HG03457 (cell line): ENCODE data around the gene ADGRG4.
"Not testable (repeated sequence)": the region's sequence is repeated elsewhere in the genome, so short reads cannot be mapped to it uniquely, and the experiment has no call there.

Experiments used
- ATAC-seq: cut with Tn5 transposase; IDR thresholded peaks from one replicate; pipeline ENCODE4 v1.9.1; 2021; ENCODE audit warnings: moderate number of reproducible peaks; ENCODE audit not compliant: unreplicated experiment

Gene ADGRG4

GRCh38 chrX:136386173-136386572, 85.4 kb downstream of the ADGRG4 start:
- no peak for ATAC-seq

GRCh38 chrX:136386826-136387225, 86.1 kb downstream of the ADGRG4 start:
- no peak for ATAC-seq

- ATAC-seq, result no peak
Observed at GRCh38 chrX:136387951-136388502, 87.3 kb downstream of the ADGRG4 start.

GRCh38 chrX:136390921-136391320, 90.2 kb downstream of the ADGRG4 start:
- no peak for ATAC-seq

GRCh38 chrX:136395271-136395670, 94.5 kb downstream of the ADGRG4 start:
- no peak for ATAC-seq

- no peak for ATAC-seq
Observed at GRCh38 chrX:136397001-136397400, 96.2 kb downstream of the ADGRG4 start.

- no peak for ATAC-seq
Observed at GRCh38 chrX:136405126-136405525, 104.4 kb downstream of the ADGRG4 start.

GRCh38 chrX:136417806-136418205, 117.0 kb downstream of the ADGRG4 start:
- ATAC-seq, result no peak

GRCh38 chrX:136421338-136421737, 120.6 kb downstream of the ADGRG4 start:
- no peak for ATAC-seq

GRCh38 chrX:136423724-136424123, 123.0 kb downstream of the ADGRG4 start:
- ATAC-seq, result no peak

GRCh38 chrX:136425996-136426395, 125.2 kb downstream of the ADGRG4 start:
- ATAC-seq, result no peak

GRCh38 chrX:136431625-136432024, 130.9 kb downstream of the ADGRG4 start:
- no peak for ATAC-seq

- ATAC-seq, result no peak
Observed at GRCh38 chrX:136437774-136438173, 137.0 kb downstream of the ADGRG4 start.

GRCh38 chrX:136438192-136438591, 137.4 kb downstream of the ADGRG4 start:
- no peak for ATAC-seq

- not testable (repeated sequence) for ATAC-seq
Observed at GRCh38 chrX:136445674-136446073, 144.9 kb downstream of the ADGRG4 start.

GRCh38 chrX:136446208-136446607, 145.4 kb downstream of the ADGRG4 start:
- ATAC-seq, result no peak

GRCh38 chrX:136447308-136447707, 146.5 kb downstream of the ADGRG4 start:
- no peak for ATAC-seq

- ATAC-seq, result no peak
Observed at GRCh38 chrX:136447968-136448367, 147.2 kb downstream of the ADGRG4 start.

GRCh38 chrX:136450050-136450830, 149.5 kb downstream of the ADGRG4 start:
- no peak for ATAC-seq

- no peak for ATAC-seq
Observed at GRCh38 chrX:136452614-136453013, 151.9 kb downstream of the ADGRG4 start.

GRCh38 chrX:136453114-136453513, 152.4 kb downstream of the ADGRG4 start:
- no peak for ATAC-seq

GRCh38 chrX:136453771-136454170, 153.0 kb downstream of the ADGRG4 start:
- no peak for ATAC-seq

GRCh38 chrX:136456133-136456532, 155.4 kb downstream of the ADGRG4 start:
- ATAC-seq, result no peak
